ENCODE data around the gene CDK2AP2.

The CDK2AP2 gene

GRCh38 chr11:67503119-67504004 lies 4.6 kb downstream of the CDK2AP2 start:
- no peak for DNase-seq

GRCh38 chr11:67502328-67502979 lies 5.5 kb downstream of the CDK2AP2 start:
- DNase-seq = no peak

GRCh38 chr11:67501854-67502253 lies 6.1 kb downstream of the CDK2AP2 start:
- no peak for DNase-seq

- no peak for DNase-seq
Measured at GRCh38 chr11:67500831-67501715, 6.9 kb downstream of the CDK2AP2 start.

GRCh38 chr11:67500484-67500821 lies 7.5 kb downstream of the CDK2AP2 start:
- no peak for DNase-seq

GRCh38 chr11:67499808-67500483 lies 8.0 kb downstream of the CDK2AP2 start:
- DNase-seq = no peak

GRCh38 chr11:67498544-67498972 lies 9.4 kb downstream of the CDK2AP2 start:
- no peak for DNase-seq

- no peak for DNase-seq
Measured at GRCh38 chr11:67497656-67498291, 10.2 kb downstream of the CDK2AP2 start.

GRCh38 chr11:67496113-67496512 lies 11.8 kb downstream of the CDK2AP2 start:
- DNase-seq = no peak

- DNase-seq = no peak
Measured at GRCh38 chr11:67495234-67496005, 12.5 kb downstream of the CDK2AP2 start.

- DNase-seq = no peak
Measured at GRCh38 chr11:67494371-67495233, 13.4 kb downstream of the CDK2AP2 start.

- no peak for DNase-seq
Measured at GRCh38 chr11:67493548-67494370, 14.2 kb downstream of the CDK2AP2 start.

GRCh38 chr11:67492801-67493547 lies 15.0 kb downstream of the CDK2AP2 start:
- no peak for DNase-seq

GRCh38 chr11:67492069-67492727 lies 15.8 kb downstream of the CDK2AP2 start:
- no peak for DNase-seq

- no peak for DNase-seq
Measured at GRCh38 chr11:67491276-67492068, 16.5 kb downstream of the CDK2AP2 start.

- no peak for DNase-seq
Measured at GRCh38 chr11:67490727-67491065, 17.3 kb downstream of the CDK2AP2 start.
